ENCODE data around the gene ARL4C.
"Not testable (repeated sequence)": the region's sequence is repeated elsewhere in the genome, so short reads cannot be mapped to it uniquely, and the experiment has no call there.

The ARL4C gene

GRCh38 chr2:234479465-234479864 is 17.4 kb downstream of the ARL4C start:
- in situ Hi-C loops (cut with MboI; ENCODE audit: low sequenced_read_pairs), result no loop called here

DNA sequence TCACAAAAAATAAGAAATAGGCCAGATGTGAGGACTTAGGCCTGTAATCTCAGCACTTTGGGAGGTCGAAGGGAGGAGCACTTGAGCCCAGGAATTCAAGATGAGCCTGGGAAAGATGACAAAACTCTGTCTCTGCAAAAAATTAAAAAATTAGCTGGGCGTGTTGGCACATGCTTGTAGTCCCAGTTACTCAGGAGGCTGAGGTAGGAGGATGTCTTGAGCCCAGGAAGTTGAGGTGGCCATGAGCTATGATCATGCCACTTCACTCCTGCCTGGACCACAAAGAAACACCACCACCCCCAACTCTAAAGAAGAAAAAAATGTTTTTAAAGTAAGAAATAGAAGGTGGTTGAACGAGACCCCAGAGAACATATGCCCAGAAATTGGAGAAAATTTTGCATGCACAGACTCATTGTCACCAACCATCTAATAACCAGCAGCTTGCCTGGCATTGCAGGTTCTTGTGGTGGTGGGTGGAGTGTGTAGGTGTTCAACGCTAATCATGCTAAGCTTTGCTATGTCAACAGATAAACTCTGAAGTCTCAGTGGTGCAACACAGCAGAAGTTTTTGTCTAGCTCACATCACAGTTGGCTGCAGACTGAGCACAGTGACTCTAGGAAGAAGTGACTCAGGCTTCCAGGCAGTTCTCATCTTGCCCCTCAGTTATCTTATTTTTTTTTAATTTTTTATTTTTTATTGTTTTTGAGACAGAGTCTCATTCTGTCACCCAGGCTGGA is 18.6 kb downstream of the ARL4C start:
- in situ Hi-C loops (cut with MboI; ENCODE audit: low sequenced_read_pairs), result no loop called here

- in situ Hi-C loops (cut with MboI; ENCODE audit: low sequenced_read_pairs), result no loop called here
Observed at GRCh38 chr2:234476766-234477165, 20.1 kb downstream of the ARL4C start.

GRCh38 chr2:234474654-234475053 is 22.2 kb downstream of the ARL4C start:
- in situ Hi-C loops (cut with MboI; ENCODE audit: low sequenced_read_pairs), result no loop called here

GRCh38 chr2:234472155-234472554 is 24.7 kb downstream of the ARL4C start:
- in situ Hi-C loops (cut with MboI; ENCODE audit: low sequenced_read_pairs), result no loop called here

DNA sequence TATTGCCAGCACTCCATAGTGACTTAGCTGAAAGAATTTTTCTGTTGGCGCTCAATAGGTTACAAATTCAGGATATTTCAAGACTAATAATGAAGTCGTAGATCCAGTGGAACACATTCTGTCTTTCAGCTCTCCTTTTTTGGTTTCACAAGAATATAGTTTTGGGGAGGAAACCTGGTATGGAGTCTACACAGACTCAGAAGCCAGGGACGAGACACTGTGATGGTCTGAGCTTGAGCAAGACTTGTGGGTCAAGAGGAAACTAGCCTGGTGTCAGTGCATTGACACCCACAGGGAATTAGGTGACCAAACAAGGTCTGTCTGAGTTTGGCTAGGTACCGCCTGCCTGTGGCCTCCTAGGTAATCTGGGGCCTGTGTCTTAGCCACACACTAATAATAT is 26.9 kb downstream of the ARL4C start:
- in situ Hi-C loops (cut with MboI; ENCODE audit: low sequenced_read_pairs), result no loop called here

GRCh38 chr2:234469251-234469845 is 27.5 kb downstream of the ARL4C start:
- in situ Hi-C loops (cut with MboI; ENCODE audit: low sequenced_read_pairs), result no loop called here

DNA sequence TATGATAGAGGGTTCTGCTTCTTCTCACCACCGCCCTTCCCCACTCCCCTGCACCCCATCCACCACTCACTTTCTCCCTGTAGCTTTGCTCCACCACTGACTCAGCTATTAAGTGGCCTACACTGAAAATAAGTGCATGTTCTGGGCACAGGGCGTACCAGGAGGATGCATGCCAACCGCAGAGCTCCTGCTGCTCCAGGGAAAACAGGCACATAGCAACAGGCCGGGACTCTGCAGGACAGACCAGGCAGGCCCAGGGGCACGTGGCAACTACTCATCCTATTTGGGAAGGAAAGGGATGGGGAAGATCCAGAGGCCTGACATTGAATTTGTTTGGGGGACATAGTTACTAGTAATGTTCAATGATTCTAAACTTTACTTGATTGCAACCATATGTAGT is 28.4 kb downstream of the ARL4C start:
- in situ Hi-C loops (cut with MboI; ENCODE audit: low sequenced_read_pairs), result no loop called here

- in situ Hi-C loops (cut with MboI; ENCODE audit: low sequenced_read_pairs), result no loop called here
Observed at GRCh38 chr2:234467289-234467688, 29.6 kb downstream of the ARL4C start.

- in situ Hi-C loops (cut with MboI; ENCODE audit: low sequenced_read_pairs), result no loop called here
Observed at GRCh38 chr2:234464291-234464645, 32.6 kb downstream of the ARL4C start.

- in situ Hi-C loops (cut with MboI; ENCODE audit: low sequenced_read_pairs), result no loop called here
Observed at GRCh38 chr2:234463626-234464290, 33.1 kb downstream of the ARL4C start.

DNA sequence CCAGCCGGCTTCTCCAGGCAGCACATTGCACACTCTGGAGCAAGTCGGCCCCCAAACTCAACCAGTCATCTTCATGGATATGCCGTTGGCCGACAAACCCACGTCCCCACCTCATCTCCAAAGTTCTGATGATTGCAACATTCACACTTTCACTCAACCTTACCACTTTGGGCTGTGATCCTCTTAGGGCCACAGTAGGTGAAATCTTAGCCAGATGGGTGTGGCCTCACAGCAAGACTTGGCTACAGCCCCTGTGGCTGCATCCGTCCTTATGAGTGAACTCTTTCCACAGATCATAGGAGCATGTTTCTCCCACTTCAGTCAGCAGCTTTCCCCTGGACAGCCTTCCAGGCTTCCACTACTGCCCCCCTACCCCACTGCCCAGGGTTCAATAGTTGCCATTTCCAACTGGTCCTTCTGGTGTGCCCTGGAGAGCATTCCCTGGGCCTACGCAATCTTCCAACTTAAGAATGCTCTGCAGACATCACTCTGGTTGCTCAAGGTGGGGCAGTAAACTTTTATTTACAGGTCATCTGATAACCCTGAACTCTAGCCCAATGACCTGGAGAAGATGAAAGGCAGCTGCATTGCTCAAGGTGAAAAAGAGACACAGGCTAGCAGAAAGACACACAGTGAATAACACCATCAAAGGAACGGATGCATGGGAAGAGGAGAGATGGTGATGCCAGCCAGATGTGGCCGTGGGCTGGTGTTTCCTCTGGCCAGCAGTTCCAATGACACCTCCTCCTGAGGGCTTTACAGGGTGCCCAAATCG is 34.5 kb downstream of the ARL4C start:
- in situ Hi-C loops (cut with MboI; ENCODE audit: low sequenced_read_pairs), result no loop called here

DNA sequence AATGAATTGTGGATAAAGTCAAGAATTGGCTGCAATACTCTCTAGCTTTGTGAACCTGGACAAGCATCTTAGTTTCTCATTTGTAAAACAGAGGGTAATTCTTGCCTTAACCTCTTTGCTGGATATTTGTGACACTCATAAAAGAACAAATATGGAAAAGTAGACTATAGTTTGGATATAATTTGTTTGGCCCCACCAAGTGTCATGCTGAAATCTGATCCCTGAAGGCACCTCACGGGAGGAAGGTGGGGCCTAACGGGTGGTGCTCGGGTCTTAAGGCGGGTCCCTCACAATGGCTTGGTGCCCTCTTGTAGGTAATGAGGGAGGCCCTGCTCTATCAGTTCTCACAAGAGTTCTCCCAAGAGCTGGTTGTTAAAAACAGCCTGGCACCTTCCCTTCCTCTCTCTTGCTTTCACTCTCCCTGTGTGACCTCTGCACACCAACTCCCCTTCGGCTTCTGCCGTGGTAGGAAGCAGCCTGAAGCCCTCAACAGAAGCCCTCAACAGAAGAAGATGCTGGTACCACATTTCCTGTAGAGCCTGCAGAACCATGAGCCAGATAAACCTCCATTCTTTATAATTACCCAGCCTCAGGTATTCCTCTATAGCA is 37.4 kb downstream of the ARL4C start:
- in situ Hi-C loops (cut with MboI; ENCODE audit: low sequenced_read_pairs), result no loop called here

DNA sequence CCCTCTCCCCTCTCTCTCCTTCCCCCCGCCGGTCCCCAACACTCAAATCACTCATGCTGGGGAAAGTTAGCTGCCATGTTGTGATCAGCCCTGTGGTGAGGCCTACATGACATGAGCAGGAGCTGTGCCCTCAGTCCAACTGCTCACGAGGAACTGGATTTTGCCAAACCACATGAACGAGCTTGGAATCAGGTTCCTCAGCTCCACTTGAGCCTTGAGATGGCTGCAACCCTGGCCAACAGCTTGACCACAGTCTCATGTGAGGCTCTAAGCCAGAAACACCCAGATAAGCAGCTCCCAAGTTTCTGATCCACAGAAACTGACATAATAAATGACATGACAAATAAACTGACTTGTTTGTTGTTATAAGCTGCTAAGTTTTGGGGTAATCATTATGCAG is 38.4 kb downstream of the ARL4C start:
- in situ Hi-C loops (cut with MboI; ENCODE audit: low sequenced_read_pairs), result no loop called here

- in situ Hi-C loops (cut with MboI; ENCODE audit: low sequenced_read_pairs), result no loop called here
Observed at GRCh38 chr2:234457421-234457820, 39.5 kb downstream of the ARL4C start.

DNA sequence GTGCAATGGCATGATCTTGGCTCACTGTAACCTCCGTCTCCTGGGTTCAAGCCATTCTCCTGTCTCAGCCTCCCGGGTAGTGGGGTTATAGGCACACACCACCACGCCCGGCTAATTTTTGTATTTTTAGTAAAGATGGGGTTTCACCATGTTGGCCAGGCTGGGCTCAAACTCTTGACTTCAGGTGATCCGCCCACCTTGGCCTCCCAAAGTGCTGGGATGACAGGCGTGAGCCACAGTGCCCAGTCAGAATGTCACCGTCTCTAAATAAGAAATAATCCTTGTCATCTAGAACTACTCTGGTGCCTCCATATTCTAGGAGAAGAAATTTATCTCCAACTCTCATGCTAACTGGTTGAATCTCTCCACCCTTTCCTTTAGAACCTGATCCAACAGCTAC is 41.6 kb downstream of the ARL4C start:
- in situ Hi-C loops (cut with MboI; ENCODE audit: low sequenced_read_pairs), result not testable (repeated sequence)

- in situ Hi-C loops (cut with MboI; ENCODE audit: low sequenced_read_pairs), result no loop called here
Observed at GRCh38 chr2:234454433-234454832, 42.4 kb downstream of the ARL4C start.

DNA sequence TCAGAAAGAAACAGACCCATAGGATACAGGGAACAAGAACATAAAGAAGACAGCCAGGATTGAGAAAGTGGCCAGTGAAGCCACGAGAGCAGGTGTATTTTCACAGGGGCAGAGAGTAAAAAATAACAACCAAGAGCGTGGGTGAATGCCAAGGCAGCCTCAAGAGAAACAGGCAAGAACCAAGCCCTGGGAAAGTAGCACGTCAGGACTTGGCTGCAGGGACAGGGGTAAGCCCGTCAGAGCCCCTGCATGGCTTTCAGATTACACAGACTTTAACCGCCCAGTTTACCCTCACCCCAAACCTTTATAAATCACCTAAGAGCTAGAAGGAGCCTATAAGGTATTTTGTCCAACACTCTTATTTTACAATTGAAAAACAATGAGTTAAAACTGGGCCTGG is 43.7 kb downstream of the ARL4C start:
- in situ Hi-C loops (cut with MboI; ENCODE audit: low sequenced_read_pairs), result no loop called here

GRCh38 chr2:234451852-234452625 is 44.8 kb downstream of the ARL4C start:
- in situ Hi-C loops (cut with MboI; ENCODE audit: low sequenced_read_pairs), result no loop called here

- in situ Hi-C loops (cut with MboI; ENCODE audit: low sequenced_read_pairs), result no loop called here
Observed at GRCh38 chr2:234451242-234451641, 45.6 kb downstream of the ARL4C start.

Data from HL-60/S4 treated with retinoic acid at 250 ng/mL for 4 days and 3 days (cell line).